LHCN-M2 (cell line): ENCODE measurements around the gene CENPX. TPM values are rescaled to one million over a fixed set of nuclear protein-coding genes. Genes with fewer than 3 reads are reported as not detected.
"Not testable (repeated sequence)": the region's sequence is repeated elsewhere in the genome, so short reads cannot be mapped to it uniquely, and the experiment has no call there.

Source experiments
- DNase-seq: peaks from one replicate; pipeline ENCODE4 v3.0.0-alpha.2; 2012; ENCODE audit warnings: low read depth
- total RNA-seq: library from RNA; depleted of rRNA; stranded (reverse); fragments of >200 nt; gene quantifications from 2 replicates; pipeline ENCODE4 v1.2.3, GENCODE V29; 2014

The CENPX gene
- total RNA-seq, 1 experiment from 2014 or later = 155 TPM

DNA sequence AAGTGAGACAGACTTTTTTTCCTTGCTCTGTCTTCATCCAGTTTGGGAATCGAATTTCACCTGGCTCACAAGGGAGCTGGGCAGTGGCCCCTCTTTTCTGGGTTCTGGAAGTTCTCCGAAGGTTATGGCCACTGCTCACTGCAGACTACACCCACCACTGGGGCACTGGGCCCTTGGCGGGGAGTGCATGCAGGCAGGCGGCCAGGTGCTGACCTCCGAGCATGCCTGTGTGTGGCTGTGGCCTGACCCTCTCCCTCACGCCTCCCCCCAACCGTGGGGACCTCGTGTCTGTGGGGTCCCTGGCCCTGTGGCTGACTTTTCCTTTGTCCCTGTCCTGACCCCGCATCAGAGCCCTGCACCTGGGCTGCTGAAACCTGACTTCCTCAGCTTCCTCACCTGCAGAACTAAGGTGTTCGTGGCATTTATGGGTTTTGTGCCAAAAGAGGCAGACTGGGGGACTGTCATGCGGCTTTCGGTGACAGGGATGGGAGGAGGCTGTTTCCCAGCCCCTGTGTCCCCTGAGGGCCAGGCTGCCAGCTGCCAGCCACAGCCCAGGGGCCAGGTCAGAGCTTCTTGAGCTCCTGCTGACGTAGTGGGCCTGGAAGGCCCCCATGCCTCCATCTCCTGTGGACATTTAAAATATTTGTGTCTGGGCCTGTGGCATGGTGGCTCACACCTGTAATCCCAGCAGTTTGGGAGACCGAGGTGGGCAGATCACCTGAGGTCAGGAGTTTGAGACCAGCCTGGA is 23.8 kb downstream of the CENPX start:
- no peak for DNase-seq

DNA sequence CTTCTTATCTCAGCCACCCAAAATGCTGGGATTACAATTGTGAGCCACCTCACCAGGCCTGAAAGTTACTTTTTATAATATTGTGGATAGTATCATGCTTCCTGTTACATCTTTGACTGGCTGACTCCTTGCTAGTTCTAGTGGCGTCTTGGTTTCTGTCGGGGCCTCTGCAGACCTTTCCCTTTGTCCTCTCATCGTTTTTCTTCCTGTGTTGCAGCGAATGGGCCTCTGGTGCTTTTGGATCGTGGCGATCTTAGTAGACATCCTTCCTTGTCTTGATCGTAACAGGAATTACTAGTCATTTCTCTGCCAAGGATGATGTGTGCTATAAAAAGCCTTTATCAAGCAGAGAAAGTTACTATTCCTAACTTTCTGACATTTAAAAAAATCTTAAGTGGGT is 24.5 kb downstream of the CENPX start:
- no peak for DNase-seq

DNA sequence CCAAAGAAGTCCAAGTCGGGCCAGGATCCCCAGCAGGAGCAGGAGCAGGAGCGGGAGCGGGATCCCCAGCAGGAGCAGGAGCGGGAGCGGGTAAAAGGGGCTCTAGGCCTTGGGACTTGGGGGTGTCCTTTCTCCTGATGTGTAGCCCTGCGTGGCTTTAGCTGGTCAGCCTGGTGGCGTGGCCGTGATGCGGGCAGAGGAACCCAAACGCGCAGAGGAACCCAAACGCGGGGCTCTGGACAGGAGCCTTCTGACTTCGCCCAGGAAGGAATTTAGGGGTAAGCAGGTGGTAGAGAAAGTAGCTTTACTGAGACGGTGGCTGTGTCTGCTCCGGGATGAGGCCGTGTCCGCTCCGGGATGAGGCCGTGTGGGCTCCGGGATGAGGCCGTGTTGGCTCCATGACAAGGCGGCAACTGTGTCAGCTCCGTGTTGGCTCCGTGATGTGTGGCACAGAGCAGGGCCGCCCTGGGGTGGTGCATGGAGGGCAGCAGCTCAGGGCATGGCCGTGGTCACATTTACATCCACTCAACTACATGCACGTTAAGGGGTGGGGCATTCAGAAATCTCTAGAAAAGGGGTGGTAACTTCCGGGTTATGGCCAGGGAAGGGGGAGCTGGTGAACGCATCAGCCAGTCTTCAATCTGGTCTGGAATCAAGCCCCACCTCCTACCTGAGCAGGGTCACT is 25.8 kb downstream of the CENPX start:
- DNase-seq = no peak

DNA sequence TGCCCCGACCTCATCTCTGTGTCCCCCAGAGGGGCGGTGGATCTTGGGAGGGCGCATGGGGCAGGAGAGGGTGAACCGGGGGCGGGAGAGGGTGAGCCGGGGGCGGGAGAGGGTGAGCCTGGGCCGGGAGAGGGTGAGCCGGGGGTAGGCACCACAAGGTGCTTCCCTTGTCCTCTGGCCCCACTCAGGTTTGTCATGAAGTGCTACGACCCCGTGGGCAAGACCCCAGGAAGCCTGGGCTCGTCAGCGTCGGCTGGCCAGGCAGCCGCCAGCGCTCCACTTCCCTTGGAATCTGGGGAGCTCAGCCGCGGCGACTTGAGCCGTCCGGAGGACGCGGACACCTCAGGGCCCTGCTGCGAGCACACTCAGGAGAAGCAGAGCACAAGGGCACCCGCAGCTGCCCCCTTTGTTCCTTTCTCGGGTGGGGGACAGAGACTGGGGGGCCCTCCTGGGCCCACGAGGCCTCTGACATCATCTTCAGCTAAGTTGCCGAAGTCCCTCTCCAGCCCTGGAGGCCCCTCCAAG is 26.4 kb downstream of the CENPX start:
- no peak for DNase-seq

DNA sequence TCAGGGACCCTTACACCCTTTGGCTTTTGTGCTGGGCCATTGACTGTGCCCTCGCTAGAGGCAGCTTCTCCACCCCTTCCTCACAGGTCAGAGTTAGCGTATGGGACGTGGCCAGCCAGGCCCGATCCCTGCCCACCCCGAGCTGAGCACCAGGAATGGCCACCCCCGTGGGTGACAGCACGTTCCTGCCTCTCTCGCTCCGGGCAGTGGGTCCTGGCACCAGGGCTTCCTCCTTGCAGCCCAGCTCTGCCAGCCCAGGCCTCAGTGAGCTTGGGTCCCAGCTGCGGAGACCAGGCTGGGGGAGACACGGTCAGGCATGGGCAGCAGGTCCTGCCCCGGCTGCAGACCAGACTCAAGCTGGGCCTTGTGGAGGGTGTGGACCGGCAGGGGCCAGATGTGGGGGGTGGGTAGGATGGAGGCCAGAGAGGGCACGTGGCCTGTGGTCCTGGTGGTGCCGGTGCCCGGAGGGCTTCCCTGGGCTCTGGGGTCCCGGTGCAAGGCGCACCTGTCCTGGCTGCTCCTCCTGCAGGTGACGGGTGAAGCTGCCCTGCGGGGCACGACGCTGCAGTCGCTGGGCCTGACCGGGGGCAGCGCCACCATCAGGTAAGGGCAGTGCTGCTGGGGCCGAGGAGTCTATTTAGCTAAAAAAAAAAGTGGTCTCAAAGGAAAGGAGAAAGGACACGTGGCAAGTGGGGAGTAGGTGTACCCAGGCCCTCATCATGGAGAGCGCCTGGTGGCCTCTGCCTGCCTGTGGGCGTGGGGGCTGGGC is 27.0 kb downstream of the CENPX start:
- DNase-seq = no peak

DNA sequence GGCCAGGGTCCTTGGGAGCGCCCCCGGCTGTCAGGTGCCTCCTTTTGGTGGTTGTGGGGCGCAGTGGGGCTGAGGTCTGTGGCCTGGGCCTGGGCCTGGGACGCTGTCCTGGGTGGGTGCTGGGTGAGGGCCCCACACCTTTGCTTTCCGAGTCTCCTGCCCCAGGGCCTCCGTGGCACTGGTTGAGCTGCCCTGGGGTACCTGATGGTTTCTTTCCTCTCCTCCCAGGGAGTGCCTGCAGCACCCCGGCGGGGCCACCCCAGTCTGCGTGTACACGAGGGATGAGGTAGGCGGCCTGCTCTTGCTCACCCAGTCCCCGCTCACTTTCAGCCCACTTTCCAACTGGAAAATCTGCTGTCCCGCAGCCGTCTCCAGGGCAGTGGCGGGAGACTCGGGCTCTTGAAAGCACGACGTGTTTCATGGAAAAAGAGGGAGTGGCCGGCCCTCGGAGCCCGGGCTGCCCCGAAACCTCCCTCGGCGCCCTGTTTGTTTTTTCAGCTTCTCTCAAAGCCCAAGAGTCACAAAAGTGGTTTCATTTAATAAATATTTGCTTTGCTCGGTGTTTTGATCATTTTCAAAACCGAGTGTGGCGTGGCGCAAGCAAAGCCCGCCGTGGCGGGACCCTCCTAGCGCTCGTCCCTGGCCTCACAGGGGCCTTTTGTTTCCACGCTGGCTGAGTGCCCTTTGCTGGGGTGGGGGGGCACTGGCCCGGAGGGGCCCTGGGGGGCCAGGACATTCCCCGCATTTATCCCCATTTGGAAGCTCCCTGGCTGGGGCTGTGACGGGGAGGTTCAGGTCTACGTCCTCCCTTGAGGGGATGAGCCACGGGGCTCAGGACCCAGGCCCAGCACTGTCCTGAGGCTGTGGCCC is 27.9 kb downstream of the CENPX start:
- DNase-seq = no peak

DNA sequence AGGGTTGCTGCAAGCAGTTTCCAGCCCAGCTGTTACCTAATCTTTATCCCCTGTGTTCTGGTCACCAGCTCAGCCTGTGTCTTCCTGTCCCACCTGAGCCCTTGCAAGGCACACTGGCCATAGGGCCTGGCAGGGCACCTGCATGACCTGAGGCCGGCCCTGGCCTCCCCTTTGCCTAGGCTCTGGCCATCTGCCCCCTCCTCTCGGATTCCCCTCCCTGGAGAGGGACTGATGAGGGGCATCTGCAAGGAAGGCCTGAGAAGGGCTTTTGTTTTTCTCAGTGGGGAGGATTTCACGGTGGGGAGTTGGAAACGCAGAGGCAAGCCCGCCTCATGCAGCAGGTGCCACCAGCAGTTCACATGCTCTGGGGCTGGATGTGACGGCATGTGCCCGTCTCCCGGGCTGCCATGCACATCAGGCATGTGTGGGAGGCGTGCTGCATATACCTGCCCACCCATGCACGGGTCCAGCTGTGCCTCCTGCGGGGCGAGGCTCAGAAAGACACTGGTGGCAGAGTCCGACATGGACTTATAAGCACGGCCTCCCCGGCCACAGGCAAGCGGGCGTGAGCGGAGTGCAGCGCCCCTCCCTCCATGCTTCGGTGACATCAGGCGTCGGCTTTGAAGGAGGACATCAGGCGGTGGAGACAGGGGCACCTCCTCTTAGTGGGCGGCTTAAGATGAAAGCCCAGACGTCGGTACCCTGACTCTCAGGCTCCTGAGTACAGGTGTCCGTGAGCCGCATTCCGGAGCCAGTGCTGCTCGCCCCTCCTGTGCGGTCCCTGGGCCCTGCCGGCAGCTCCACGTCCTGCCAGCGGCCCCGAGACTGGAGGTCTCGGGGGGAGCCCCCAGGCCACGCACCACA is 28.7 kb downstream of the CENPX start:
- DNase-seq = no peak

DNA sequence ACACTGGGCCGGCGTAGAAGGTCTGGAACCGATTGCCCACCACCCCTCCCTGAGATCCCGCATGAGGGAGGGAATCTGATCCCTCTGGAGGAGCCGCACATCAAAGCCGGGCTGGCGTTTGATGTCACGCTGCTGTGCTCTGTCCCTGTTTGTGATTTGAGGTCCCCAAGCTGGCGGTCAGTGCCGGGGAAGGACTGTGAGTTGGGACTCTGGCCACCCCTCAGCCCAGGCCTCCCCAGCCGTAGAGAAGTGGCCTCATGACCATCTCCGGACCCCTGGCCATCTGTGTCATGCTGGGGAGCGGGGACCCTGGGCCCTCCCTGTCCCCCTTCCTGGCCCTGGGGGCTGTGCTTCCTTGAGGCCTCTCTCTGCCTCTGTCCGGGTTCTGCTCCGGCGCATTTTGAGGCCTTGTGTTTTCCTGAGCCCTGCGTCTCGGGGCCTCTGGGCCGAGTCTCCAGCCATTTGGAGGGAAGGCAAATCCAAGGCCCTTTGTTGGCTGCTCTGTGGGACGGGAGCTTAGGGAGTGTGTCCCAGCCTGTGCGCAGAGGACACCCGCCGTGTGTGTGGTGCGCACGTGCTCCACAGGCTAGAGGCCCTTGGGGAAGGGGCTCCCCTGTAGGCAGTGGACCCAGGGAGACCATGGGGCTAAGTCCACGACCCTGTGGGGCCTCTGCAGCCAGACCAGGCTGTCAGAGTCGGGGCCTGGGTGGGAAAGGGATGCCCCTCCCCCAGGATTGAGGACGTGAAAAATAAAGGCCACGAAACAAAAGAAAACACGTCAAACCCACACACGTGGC is 30.2 kb downstream of the CENPX start:
- DNase-seq = no peak

DNA sequence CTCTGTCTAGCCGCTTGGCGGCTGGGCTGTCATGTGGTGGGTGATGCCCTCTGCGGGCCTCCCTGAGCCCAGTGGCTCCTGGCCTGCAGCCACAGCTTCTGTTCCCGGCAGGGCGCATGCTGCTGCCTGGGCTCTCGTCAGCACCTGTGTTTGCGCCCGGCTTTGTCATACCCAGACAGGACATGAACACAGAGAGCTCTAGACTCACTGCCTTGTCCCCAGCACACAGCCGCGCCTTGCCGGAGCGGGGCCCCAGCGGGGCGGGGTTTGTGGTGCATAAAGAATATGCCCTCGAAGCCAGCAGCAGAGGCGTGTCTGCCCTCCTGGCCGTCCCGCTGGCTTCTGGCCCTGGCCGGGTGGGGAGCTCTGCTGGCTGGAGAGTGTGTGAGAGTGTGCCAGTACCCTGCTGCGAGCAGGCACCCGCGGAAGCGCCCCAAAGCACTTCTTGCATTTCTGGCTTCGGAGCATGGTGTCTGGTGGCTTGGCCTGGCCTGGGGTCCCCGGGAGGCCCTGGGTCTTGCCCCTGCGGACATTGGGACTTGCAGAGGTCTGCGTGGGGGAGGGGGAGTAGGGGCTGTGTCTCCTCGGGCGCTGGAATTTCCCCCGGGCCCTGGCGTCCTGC is 30.9 kb downstream of the CENPX start:
- DNase-seq = peak; percentile 78

DNA sequence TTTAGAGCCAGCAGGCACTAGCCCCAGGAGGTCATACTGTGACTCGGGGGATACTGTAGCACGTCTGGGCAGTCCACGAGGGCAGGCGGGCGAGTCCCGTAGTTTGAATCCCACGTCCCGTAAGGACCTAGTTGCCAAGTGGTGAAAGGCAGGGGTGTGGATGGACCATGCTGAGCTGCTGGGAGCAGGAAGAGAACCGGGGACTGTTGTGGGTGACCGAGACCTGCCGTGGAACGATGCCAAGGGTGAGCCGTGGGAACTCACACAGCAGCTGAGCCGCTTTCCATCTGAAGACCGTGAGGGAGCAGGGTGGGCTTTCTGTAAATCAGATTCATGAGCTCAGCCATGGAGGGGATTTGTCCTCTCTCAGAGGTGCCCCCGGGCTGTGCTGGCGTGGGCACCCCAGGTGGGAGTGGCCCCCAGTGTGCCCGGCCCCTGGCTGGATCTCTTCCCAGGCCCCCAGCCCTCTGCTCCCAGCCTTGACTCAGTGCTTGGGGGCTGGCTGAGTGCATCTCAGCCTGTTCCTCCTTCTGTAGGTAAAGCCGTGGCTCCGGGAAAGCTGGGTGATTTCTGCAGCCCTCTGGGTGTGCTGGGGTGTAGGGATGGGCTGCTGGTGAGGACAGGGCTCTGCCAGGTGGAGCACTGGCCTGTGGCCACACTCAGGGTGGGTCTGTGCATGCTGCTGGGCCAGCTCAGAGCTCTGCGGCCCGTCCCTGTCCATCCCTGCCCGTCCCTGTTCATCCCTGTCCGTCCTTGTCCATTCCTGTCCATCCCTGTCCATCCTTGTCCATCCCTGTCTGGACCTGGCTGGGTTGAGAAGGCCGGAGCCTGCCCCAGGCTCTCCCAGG is 31.6 kb downstream of the CENPX start:
- DNase-seq = no peak

DNA sequence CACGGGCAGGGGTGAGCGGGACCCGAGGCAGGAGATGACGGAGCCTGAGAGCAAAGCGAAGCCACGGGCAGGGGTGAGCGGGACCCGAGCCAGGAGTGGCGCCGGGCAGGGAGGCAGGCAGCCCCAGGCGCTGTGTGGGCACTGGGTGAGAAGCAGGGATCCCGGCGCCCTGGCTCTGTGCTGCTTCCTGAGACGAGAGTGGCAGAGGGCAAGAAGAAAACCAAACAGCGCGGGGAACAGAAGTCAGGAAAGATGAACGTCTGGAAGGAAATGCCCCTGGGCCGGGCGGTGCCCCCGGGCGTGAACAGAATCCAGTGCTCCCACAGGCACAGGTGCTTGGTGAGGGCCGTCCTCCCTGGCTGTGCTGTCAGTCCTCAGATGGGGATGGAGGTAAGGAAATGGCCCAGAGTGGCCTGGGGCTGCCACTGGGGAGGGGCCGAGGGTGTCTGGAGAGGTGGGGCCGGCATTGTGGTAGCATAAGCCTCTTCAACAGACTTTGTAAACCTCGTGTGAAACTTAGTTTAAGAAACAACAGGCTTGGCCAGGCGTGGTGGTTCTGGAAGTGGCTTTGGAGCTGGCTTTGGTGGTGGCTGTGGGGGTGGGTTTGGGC is 35.4 kb downstream of the CENPX start:
- no peak for DNase-seq

DNA sequence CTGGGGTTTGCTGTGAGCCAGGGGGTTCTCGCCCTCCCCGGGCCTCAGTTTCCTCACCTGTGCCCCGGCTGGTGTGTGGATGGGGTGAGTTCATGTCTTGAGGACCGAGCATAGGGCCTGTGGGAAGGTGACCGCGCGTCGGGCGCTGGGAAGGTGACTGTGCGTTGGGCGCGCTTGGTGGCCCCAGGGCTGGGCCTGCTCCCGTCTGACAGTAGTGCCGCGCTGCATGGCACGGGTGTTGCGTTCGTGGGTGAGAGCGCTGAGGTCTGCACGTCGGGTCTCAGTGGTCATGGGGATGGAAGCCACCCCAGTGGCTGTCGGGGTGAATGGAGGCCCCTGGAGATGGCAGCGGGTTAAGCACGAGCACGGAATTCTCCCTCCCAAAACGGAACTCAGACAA is 36.1 kb downstream of the CENPX start:
- no peak for DNase-seq

DNA sequence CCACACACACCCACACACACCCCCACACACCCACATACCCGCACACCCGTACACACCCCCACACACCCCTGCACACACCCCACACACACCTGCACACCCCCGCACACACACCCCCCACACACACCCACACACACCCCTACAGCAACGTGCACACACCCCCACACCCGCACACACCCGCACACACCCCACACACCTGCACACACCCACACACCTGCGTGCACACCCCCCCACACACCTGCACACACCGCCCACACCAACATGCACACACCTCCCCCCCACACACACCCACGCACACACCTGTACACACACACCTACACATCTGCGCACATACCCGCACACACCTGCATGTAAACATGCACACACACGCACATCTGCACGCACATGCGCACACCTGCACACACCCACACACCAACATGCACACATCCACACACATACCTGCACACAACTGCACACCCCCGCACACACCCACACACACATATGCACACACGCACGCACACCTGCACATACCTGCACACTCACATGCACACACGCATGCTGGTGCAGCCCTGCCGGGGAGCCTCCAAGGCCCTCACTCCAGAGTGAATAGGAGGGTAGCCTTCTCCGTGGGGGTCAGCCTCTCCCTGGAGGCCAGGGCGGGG is 37.8 kb downstream of the CENPX start:
- DNase-seq = no peak

DNA sequence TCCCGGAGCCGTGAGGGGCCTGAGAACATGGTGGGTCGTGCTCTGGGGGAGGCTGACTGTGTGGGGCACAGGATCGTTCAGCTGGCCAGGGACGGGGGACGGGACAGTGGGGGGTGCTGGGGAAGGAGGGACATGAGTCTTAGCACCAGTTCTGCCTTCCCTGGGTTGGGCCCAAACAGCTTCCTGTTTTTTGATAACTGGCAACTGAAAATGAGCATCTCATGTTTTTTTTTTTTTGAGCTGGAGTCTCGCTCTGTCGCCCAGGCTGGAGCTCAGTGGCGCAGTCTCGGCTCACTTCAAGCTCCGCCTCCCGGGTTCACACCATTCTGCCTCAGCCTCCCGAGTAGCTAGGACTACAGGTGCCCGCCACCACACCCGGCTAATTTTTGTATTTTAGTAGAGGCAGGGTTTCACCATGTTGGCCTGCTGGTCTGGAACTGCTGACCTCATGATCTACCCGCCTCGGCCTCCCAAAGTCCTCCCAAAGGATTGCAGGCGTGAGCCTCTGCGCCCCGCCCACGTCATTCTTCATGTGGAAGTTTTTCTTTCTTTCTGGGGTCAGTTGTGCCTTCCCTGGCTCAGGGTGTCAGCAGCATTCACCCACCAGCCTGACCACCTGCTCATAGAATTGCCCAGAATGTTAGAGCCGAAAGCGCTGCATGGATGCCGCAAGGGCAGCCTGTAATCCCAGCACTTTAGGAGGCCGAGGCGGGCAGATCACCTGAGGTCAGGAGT is 38.9 kb downstream of the CENPX start:
- DNase-seq = no peak

DNA sequence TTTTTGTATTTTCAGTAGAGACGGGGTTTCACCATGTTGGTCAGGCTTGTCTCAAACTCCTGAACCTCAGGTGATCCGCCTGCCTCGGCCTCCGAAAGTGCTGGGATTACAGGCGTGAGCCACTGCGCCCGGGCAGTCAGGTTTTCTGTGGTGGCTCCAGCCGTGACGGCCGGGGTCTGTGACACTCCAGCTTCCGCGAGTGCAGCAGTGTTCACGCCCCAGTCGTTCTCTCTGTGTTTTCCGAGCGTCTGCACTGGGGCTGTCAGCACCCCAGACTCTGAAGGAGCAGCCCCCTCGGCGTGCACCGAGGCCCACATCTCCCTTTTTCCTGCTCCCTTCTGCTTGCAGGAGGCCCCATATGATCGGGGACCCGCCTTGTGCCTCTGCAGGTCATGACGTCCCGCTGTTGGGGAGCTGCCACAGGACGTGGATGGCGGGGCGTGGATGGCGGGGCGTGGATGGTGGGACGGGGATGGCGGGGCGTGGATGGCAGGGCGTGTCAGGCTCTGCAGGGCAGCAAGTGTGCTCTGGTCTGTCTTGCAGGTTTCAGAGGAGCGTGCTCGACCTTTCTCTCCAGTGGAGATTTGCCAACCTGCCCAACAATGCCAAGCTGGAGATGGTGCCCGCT is 39.6 kb downstream of the CENPX start:
- no peak for DNase-seq

DNA sequence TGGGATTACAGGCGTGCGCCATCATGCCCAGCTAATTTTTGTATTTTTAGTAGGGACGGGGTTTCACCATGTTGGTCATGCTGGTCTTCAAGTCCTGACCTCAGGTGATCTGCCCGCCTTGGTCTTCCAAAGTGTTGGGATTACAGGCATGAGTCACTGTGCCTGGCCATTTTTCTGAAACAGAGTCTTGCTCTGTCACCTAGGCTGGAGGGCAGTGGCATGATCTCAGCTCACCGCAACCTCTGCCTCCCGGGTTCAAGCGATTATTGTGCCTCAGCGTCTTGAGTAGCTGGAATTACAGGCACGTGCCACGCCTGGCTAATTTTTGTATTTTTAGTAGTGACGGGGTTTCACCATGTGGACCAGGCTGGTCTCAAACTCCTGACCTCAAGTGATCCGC is 41.2 kb downstream of the CENPX start:
- DNase-seq = not testable (repeated sequence)
